ENCODE data around the gene KDM1A. TPM values are rescaled to one million over a fixed set of nuclear protein-coding genes. Genes with fewer than 3 reads are reported as not detected.

Gene KDM1A
- total and polyA plus RNA-seq, 9 of the 15 experiments (the other 6 are each of a cell fraction or from before 2014, with no cell fraction given): 59.2 to 181 (median 168) TPM

DNA sequence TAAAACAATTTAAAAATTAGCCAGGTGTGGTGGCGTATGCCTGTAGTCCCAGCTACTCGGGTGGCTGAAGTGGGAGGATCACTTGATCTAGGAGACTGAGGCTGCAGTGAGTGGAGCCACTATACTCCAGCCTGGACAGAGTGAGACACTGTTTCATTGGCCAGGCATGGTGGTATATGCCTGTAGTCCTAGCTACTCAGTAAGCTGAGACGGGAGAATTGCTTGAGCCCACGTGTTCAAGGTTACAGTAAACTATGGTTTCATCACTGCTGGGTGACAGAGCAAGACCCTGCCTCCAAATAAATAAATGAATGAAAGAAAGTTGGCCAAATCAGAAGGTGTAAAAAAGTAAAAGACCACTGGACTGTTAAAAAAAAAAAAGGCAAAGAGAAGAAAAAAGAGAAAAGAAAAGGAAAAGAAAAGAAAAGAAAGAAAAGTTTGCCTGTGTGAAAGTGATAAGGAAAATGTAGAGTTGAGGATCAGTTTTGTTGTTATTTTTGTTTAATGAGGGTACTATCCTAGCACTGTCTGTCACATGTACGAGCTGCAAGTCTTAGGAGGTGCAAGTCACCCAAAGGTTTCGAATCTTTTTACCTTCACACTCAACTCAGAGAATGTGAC is 97.1 kb downstream of the KDM1A start (continued):
- TF ChIP-seq, protein P1, sequence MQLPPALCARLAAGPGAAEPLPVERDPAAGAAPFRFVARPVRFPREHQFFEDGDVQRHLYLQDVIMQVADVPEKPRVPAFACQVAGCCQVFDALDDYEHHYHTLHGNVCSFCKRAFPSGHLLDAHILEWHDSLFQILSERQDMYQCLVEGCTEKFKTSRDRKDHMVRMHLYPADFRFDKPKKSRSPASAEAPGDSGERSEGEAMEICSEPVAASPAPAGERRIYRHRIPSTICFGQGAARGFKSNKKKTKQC (CRISPR knock-in tag; IDR thresholded peaks at IDR 0.05): no peak
- TF ChIP-seq, protein P2, sequence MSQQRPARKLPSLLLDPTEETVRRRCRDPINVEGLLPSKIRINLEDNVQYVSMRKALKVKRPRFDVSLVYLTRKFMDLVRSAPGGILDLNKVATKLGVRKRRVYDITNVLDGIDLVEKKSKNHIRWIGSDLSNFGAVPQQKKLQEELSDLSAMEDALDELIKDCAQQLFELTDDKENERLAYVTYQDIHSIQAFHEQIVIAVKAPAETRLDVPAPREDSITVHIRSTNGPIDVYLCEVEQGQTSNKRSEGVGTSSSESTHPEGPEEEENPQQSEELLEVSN (IDR thresholded peaks at IDR 0.05; ENCODE audit: borderline replicate concordance in 1 of 2, extremely low read depth in 1 of 2, insufficient read depth in 1 of 2, insufficient read length in 1 of 2, low read depth in 1 of 2, low read length in 1 of 2, poor library complexity in 1 of 2, severe bottlenecking in 1 of 2): no peak
- TF ChIP-seq, protein P3, sequence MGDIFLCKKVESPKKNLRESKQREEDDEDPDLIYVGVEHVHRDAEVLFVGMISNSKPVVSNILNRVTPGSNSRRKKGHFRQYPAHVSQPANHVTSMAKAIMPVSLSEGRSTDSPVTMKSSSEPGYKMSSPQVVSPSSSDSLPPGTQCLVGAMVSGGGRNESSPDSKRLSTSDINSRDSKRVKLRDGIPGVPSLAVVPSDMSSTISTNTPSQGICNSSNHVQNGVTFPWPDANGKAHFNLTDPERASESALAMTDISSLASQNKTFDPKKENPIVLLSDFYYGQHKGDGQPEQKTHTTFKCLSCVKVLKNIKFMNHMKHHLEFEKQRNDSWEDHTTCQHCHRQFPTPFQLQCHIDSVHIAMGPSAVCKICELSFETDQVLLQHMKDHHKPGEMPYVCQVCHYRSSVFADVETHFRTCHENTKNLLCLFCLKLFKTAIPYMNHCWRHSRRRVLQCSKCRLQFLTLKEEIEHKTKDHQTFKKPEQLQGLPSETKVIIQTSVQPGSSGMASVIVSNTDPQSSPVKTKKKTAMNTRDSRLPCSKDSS (IDR thresholded peaks at IDR 0.05; ENCODE audit: low read depth, partially characterized antibody): peak; percentile 9
- peak in 1 of 2 experiments; percentile 48; a peak in 2 of 4 replicates for TF ChIP-seq FOXK2 (conservative IDR thresholded peaks at IDR 0.05 in 1 of 2, IDR thresholded peaks at IDR 0.05 in 1 of 2; ENCODE audit: low read depth in 2 of 2)
- no peak for TF ChIP-seq NR4A1 (CRISPR knock-in tag; IDR thresholded peaks at IDR 0.05)
- no peak for TF ChIP-seq NR4A1 (tag; IDR thresholded peaks at IDR 0.05)
- no peak for TF ChIP-seq ELF2 (CRISPR knock-in tag; IDR thresholded peaks at IDR 0.05)
- TF ChIP-seq NFXL1 (CRISPR knock-in tag; IDR thresholded peaks at IDR 0.05): no peak
- no peak for TF ChIP-seq MAZ (CRISPR knock-in tag; conservative IDR thresholded peaks at IDR 0.05 in 1 of 2, IDR thresholded peaks at IDR 0.05 in 1 of 2)
- TF ChIP-seq CREB1 (IDR thresholded peaks at IDR 0.05): no peak
- TF ChIP-seq CREB1 (CRISPR knock-in tag; IDR thresholded peaks at IDR 0.05): no peak
- TF ChIP-seq MLLT1 (IDR thresholded peaks at IDR 0.05): peak in 1 of 2 experiments; percentile 69; a peak in 1 of 4 replicates
- TF ChIP-seq, protein P4, sequence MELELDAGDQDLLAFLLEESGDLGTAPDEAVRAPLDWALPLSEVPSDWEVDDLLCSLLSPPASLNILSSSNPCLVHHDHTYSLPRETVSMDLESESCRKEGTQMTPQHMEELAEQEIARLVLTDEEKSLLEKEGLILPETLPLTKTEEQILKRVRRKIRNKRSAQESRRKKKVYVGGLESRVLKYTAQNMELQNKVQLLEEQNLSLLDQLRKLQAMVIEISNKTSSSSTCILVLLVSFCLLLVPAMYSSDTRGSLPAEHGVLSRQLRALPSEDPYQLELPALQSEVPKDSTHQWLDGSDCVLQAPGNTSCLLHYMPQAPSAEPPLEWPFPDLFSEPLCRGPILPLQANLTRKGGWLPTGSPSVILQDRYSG (tag; conservative IDR thresholded peaks at IDR 0.05; ENCODE audit: low read depth): no peak
- TF ChIP-seq HMGN3 (IDR thresholded peaks at IDR 0.05; ENCODE audit: borderline replicate concordance, extremely low read depth, insufficient read length, low read depth, low read length): no peak
- TF ChIP-seq JUNB (CRISPR knock-in tag; conservative IDR thresholded peaks at IDR 0.05): no peak
- no peak for TF ChIP-seq MEIS2 (IDR thresholded peaks at IDR 0.05; ENCODE audit: partially characterized antibody)
- 0 out of 2 replicates have a peak, but pooled peaks have one; percentile 44 for TF ChIP-seq L3MBTL2 (IDR thresholded peaks at IDR 0.05)
- TF ChIP-seq TBL1XR1 (IDR thresholded peaks at IDR 0.05; ENCODE audit: low read length in 2 of 2): no peak

All from K562 (cell line).